ENCODE data around the gene SKAP1.

DNA sequence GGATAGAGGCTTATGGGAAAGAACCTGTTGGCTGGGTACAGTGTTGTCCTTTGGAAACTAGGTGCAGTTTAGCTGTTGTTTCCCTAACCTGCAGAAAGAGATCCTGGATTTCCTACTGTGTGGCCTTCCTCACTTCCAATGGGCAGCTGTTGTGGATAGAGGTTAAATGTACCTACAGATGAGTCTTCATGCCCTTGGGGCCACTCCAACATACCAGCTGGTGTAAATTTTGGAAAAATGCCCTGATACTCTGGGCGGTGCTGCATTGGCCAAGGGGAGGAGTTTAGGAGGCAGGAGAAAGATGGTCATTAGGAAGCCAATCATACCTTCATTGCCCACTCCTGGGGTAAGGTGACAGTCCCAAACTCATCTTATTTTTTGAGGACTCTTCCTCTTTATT lies 252.2 kb downstream of the SKAP1 start:
- TF ChIP-seq CTCF (IDR thresholded peaks at IDR 0.05 in 8 of 11, conservative IDR thresholded peaks at IDR 0.05 in 3 of 11) = no peak
- TF ChIP-seq POLR2AphosphoS5 (IDR thresholded peaks at IDR 0.05) = no peak
- no peak for TF ChIP-seq POLR2A (IDR thresholded peaks at IDR 0.05)
